ENCODE measurements around the gene TMEM139.
"Not testable (repeated sequence)": the region's sequence is repeated elsewhere in the genome, so short reads cannot be mapped to it uniquely, and the experiment has no call there.

TMEM139 gene

GRCh38 chr7:143259765-143260164 is 25.0 kb upstream of the TMEM139 start:
- no peak for DNase-seq (ENCODE audit: low read depth)

GRCh38 chr7:143261901-143262300 is 22.9 kb upstream of the TMEM139 start:
- DNase-seq (ENCODE audit: low read depth): no peak

GRCh38 chr7:143263266-143264195 is 21.2 kb upstream of the TMEM139 start, which contains the start of gene GSTK1:
Gene GSTK1, plus strand, starts transcription at chr7:143263441. Its CDS starts 73 bp downstream, at chr7:143263514.
- DNase-seq (ENCODE audit: low read depth): peak; percentile 77

GRCh38 chr7:143264196-143264568 is 20.6 kb upstream of the TMEM139 start:
- not testable (repeated sequence) for DNase-seq (ENCODE audit: low read depth)

- no peak for DNase-seq (ENCODE audit: low read depth)
Observed at GRCh38 chr7:143265017-143265693, 19.6 kb upstream of the TMEM139 start.

- DNase-seq (ENCODE audit: low read depth): no peak
Observed at GRCh38 chr7:143269251-143269650, 15.5 kb upstream of the TMEM139 start.

- DNase-seq (ENCODE audit: low read depth): no peak
Observed at GRCh38 chr7:143271240-143271639, 13.5 kb upstream of the TMEM139 start.

GRCh38 chr7:143272871-143273270 is 11.9 kb upstream of the TMEM139 start:
- no peak for DNase-seq (ENCODE audit: low read depth)

GRCh38 chr7:143279186-143280098 is 5.3 kb upstream of the TMEM139 start:
- DNase-seq (ENCODE audit: low read depth): no peak

GRCh38 chr7:143280160-143280559 is 4.6 kb upstream of the TMEM139 start:
- no peak for DNase-seq (ENCODE audit: low read depth)

GRCh38 chr7:143280566-143280965 is 4.2 kb upstream of the TMEM139 start:
- no peak for DNase-seq (ENCODE audit: low read depth)

GRCh38 chr7:143281529-143281928 is 3.2 kb upstream of the TMEM139 start:
- DNase-seq (ENCODE audit: low read depth): no peak

- DNase-seq (ENCODE audit: low read depth): no peak
Observed at GRCh38 chr7:143282124-143282523, 2.6 kb upstream of the TMEM139 start.

GRCh38 chr7:143283381-143283780 is 1.4 kb upstream of the TMEM139 start:
- DNase-seq (ENCODE audit: low read depth): no peak

GRCh38 chr7:143285470-143285778 is 666 bp downstream of the TMEM139 start:
- DNase-seq (ENCODE audit: low read depth): no peak

GRCh38 chr7:143285806-143286521 is 1.2 kb downstream of the TMEM139 start:
- no peak for DNase-seq (ENCODE audit: low read depth)

- DNase-seq (ENCODE audit: low read depth): no peak
Observed at GRCh38 chr7:143286522-143286890, 1.7 kb downstream of the TMEM139 start.

GRCh38 chr7:143287339-143287934 is 2.7 kb downstream of the TMEM139 start:
- no peak for DNase-seq (ENCODE audit: low read depth)

- DNase-seq (ENCODE audit: low read depth): peak; percentile 98
Observed at GRCh38 chr7:143287935-143288826, 3.4 kb downstream of the TMEM139 start, which contains the start of gene CASP2. Gene CASP2, plus strand, starts transcription at chr7:143288351. Its CDS starts 105 bp downstream, at chr7:143288456.

- DNase-seq (ENCODE audit: low read depth): no peak
Observed at GRCh38 chr7:143288836-143289235, 4.1 kb downstream of the TMEM139 start.

Data from stimulated activated CD4-positive, alpha-beta T cell treated with anti-CD3 and anti-CD28 coated beads, Interleukin-2, amount 100 ng/mL, for 4 hours (primary cell).